ENCODE results near the gene PHACTR1.

- TF ChIP-seq CTCF (conservative IDR thresholded peaks at IDR 0.05; ENCODE audit: low read depth, low read length) (no peak), EZH2 (IDR thresholded peaks at IDR 0.05; ENCODE audit: low read length, unreplicated experiment) (no peak)
Measured at GRCh38 chr6:13105139-13105538, 388.6 kb downstream of the PHACTR1 start.

Measured in PC-3 (cell line).